Fibroblast of mammary gland (primary cell): ENCODE data around the gene RMP24.

Source experiments
- DNase-seq: peaks from one replicate; pipeline ENCODE4 v3.0.0-alpha.2; 2010; ENCODE audit warnings: low read depth
- H3K4me3 ChIP-seq: 2 replicates; pipeline ENCODE4 v1.5.1; 2011; ENCODE audit warnings: low read depth, mild to moderate bottlenecking, low read length, moderate library complexity; ENCODE audit not compliant: control insufficient read depth
- TF ChIP-seq, protein P1 (sequence below): conservative IDR thresholded peaks from 2 replicates; pipeline ENCODE4 v1.5.1; 2011; ENCODE audit warnings: low read depth, low read length, inconsistent platforms; ENCODE audit not compliant: control insufficient read depth, insufficient read depth

RMP24 gene

DNA sequence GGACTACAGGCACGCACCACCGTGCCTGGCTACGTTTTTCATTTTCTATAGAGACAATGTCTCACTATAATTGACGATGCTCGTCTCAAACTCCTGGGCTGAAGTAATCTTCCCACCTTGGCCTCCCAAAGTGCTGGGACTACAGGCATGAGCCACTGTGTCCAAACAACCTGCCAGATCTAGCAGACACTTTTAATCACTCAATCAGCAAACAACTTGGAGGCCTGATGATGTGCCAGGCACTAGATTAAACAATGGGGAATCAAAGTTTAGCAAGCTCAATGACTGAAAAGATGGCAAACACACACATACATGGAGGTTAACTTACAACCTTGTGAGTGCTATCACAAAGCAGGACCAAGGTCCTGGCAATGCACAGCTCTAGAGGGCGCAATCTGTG is 29.8 kb upstream of the RMP24 start:
- DNase-seq, result no peak
- TF ChIP-seq, protein P1, sequence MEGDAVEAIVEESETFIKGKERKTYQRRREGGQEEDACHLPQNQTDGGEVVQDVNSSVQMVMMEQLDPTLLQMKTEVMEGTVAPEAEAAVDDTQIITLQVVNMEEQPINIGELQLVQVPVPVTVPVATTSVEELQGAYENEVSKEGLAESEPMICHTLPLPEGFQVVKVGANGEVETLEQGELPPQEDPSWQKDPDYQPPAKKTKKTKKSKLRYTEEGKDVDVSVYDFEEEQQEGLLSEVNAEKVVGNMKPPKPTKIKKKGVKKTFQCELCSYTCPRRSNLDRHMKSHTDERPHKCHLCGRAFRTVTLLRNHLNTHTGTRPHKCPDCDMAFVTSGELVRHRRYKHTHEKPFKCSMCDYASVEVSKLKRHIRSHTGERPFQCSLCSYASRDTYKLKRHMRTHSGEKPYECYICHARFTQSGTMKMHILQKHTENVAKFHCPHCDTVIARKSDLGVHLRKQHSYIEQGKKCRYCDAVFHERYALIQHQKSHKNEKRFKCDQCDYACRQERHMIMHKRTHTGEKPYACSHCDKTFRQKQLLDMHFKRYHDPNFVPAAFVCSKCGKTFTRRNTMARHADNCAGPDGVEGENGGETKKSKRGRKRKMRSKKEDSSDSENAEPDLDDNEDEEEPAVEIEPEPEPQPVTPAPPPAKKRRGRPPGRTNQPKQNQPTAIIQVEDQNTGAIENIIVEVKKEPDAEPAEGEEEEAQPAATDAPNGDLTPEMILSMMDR, result no peak
- H3K4me3 ChIP-seq, result no peak overlapping the region

- TF ChIP-seq, protein P1, result no peak
- DNase-seq, result no peak
Observed at GRCh38 chr18:35948080-35948479, 24.4 kb upstream of the RMP24 start.

DNA sequence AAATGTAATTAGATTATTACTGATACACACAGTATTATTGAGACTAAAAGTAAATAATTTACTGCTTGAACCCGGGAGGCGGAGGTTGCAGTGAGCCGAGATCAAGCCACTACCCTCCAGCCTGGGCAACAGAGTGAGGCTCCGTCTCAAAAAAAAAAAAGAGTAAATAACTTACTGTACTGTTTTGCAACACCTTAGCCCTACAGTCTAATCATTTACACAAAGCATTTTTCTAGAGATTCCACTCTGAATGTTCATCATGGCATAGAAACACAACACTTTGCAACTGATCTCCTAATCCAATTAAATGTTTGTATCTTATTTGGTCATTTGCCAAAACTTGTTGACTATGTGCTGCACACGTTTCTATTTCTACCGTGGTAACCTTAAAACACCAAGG is 23.4 kb upstream of the RMP24 start:
- no peak for DNase-seq
- H3K4me3 ChIP-seq, result no peak overlapping the region
- TF ChIP-seq, protein P1, result no peak

More at GRCh38 chr18:35948080-35948479, 24.4 kb upstream of the RMP24 start:
- no peak overlapping the region for H3K4me3 ChIP-seq

GRCh38 chr18:35949903-35950627 is 22.4 kb upstream of the RMP24 start:
- TF ChIP-seq, protein P1, result peak; percentile 93
- DNase-seq, result peak; percentile 68
- H3K4me3 ChIP-seq, result peak overlapping the region; percentile 58

- no peak for DNase-seq
- H3K4me3 ChIP-seq, result no peak overlapping the region
- TF ChIP-seq, protein P1, result no peak
Observed at GRCh38 chr18:35950628-35950982, 21.9 kb upstream of the RMP24 start.

DNA sequence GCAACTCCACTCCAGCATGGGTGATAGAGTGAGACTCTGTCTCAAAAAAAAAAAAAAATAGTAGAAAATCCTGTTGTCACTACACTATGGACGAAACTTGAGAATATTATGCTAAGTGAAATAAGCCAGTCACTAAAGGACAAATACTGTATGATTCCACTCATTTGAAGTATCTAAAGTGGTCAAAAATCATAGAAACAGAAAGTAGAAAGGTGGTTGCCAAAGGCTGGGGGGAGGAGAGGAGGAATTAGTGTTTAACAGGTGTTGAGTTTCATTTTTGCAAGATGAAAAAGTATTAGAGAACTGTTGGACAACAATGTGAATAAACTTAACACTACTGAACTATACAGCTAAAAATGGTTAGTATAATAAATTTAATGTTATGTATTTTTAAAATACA is 18.8 kb upstream of the RMP24 start:
- no peak overlapping the region for H3K4me3 ChIP-seq
- DNase-seq, result no peak
- TF ChIP-seq, protein P1, result no peak
